Uterus (tissue), 4 donors: ENCODE results near the gene FILIP1. TPM values are rescaled to one million over a fixed set of nuclear protein-coding genes. Genes with fewer than 3 reads are reported as not detected.
"Not testable (repeated sequence)": the region's sequence is repeated elsewhere in the genome, so short reads cannot be mapped to it uniquely, and the experiment has no call there.

ENCODE experiments used
- DNase-seq, 2 donors: peaks; one replicate each; pipeline ENCODE4 v3.0.0-alpha.2; 2019 to 2020
- H3K27ac ChIP-seq, 2 donors: fragments of 200-600 bp; sonication (generic); 1 replicate in 1 of 2; 2 replicates in 1 of 2; pipeline ENCODE4 v1.5.1; 2016 to 2018
- H3K27me3 ChIP-seq, 2 donors: fragments of 200-600 bp; sonication (generic); one replicate each; pipeline ENCODE4 v1.5.1; 2018 to 2019; ENCODE audit warnings: control low read depth in 1 of 2
- H3K36me3 ChIP-seq, 2 donors: fragments of 200-600 bp; sonication (generic); one replicate each; pipeline ENCODE4 v1.5.1; 2019; ENCODE audit warnings: control low read depth in 1 of 2
- H3K4me1 ChIP-seq, 2 donors: fragments of 200-600 bp; sonication (generic); one replicate each; pipeline ENCODE4 v1.5.1; 2018 to 2019; ENCODE audit warnings: control low read depth in 1 of 2
- H3K4me3 ChIP-seq, 2 donors: fragments of 200-600 bp; sonication (generic); 1 replicate in 1 of 2; 2 replicates in 1 of 2; pipeline ENCODE4 v1.5.1; 2018 to 2019; ENCODE audit warnings: mild to moderate bottlenecking in 1 of 2
- H3K9me3 ChIP-seq, 2 donors: fragments of 200-600 bp; sonication (generic); one replicate each; pipeline ENCODE4 v1.5.1; 2019; ENCODE audit warnings: control low read depth in 1 of 2
- CTCF ChIP-seq, 4 experiments: fragments of 200-600 bp in 2 of 4; fragments of 450-650 bp in 2 of 4; sonication (generic) in 2 of 4; IDR thresholded peaks; one replicate each; pipeline ENCODE4 v1.5.1; 2016 to 2019; ENCODE audit warnings: antibody characterized with exemption in 4 of 4, mild to moderate bottlenecking in 2 of 4, moderate library complexity in 1 of 4
- POLR2A ChIP-seq, 2 donors: fragments of 450-650 bp; IDR thresholded peaks; one replicate each; pipeline ENCODE4 v1.6.1; 2016; ENCODE audit warnings: antibody characterized with exemption in 2 of 2, mild to moderate bottlenecking in 1 of 2, moderate library complexity in 1 of 2
- intact Hi-C: fragments of 100-400 bp; cut with DNase I; formaldehyde crosslinking; loops from one replicate; pipeline ENCODE4 v1.15.1; 2023; ENCODE audit warnings: low total_unique reads
- total RNA-seq, 4 donors: library from RNA; depleted of rRNA in 3 of 4; stranded (reverse); fragments of >200 nt in 3 of 4; gene quantifications; one replicate each; pipeline versions ENCODE4 v1.1.0 to v1.2.4, GENCODE V29; 2014 to 2023
- donor health status: DM: yes; HTN: yes; CAD: no.

Gene FILIP1
- total RNA-seq, 4 donors from 2014 or later, result 4.7 to 23.1 (median 12.5) TPM

GRCh38 chr6:75414445-75415021 is 79.1 kb downstream of the FILIP1 start:
- Histone ChIP-seq H3K36me3 (no peaks in the 10 kb centered on the region), H3K4me1 (no peaks in the 10 kb centered on the region), H3K9me3 (no peaks in the 10 kb centered on the region), H3K27me3 (no peaks in the 10 kb centered on the region), H3K27ac (no peak overlapping the region), H3K4me3 (no peak overlapping the region)
- no peak for DNase-seq
- no peak for TF ChIP-seq CTCF (IDR thresholded peaks at IDR 0.05)
- no peak for TF ChIP-seq POLR2A (IDR thresholded peaks at IDR 0.05)
- intact Hi-C loops, result no loop called here

GRCh38 chr6:75412969-75413662 is 80.5 kb downstream of the FILIP1 start:
- no peaks in the 10 kb centered on the region for H3K9me3 ChIP-seq
- no peak overlapping the region for H3K4me3 ChIP-seq
- no peak for DNase-seq
- H3K27ac ChIP-seq, result no peak overlapping the region
- TF ChIP-seq POLR2A (IDR thresholded peaks at IDR 0.05) (no peak), CTCF (IDR thresholded peaks at IDR 0.05) (no peak)
- intact Hi-C loops, result no loop called here
- no peaks in the 10 kb centered on the region for H3K36me3 ChIP-seq
- H3K27me3 ChIP-seq, result no peaks in the 10 kb centered on the region
- H3K4me1 ChIP-seq, result no peaks in the 10 kb centered on the region

GRCh38 chr6:75410564-75410963 is 83.0 kb downstream of the FILIP1 start:
- H3K27ac ChIP-seq, intact Hi-C loops, DNase-seq, H3K4me1 ChIP-seq, H3K9me3 ChIP-seq, H3K27me3 ChIP-seq, H3K36me3 ChIP-seq, H3K4me3 ChIP-seq: not testable (repeated sequence)

GRCh38 chr6:75409928-75410327 is 83.7 kb downstream of the FILIP1 start:
- Histone ChIP-seq H3K27ac (no peak overlapping the region), H3K36me3 (no peaks in the 10 kb centered on the region), H3K9me3 (no peaks in the 10 kb centered on the region), H3K4me1 (no peaks in the 10 kb centered on the region), H3K4me3 (no peak overlapping the region), H3K27me3 (no peaks in the 10 kb centered on the region)
- DNase-seq, result no peak
- TF ChIP-seq POLR2A (IDR thresholded peaks at IDR 0.05) (no peak), CTCF (IDR thresholded peaks at IDR 0.05) (no peak)
- intact Hi-C loops, result no loop called here

- no peak for TF ChIP-seq POLR2A (IDR thresholded peaks at IDR 0.05)
- no peak for TF ChIP-seq CTCF (IDR thresholded peaks at IDR 0.05)
- Histone ChIP-seq H3K9me3 (no peaks in the 10 kb centered on the region), H3K36me3 (no peaks in the 10 kb centered on the region), H3K4me1 (no peaks in the 10 kb centered on the region), H3K4me3 (no peak overlapping the region), H3K27ac (no peak overlapping the region), H3K27me3 (no peaks in the 10 kb centered on the region)
- intact Hi-C loops, result no loop called here
- no peak for DNase-seq
Observed at GRCh38 chr6:75409286-75409685, 84.3 kb downstream of the FILIP1 start.
